A549 (cell line): ENCODE data around the gene AGRN. TPM values are rescaled to one million over a fixed set of nuclear protein-coding genes. Genes with fewer than 3 reads are reported as not detected.

Experiments used
- ATAC-seq, 2 experiments: fragments of 200-7000 bp in 1 of 2; fragments of >200 bp in 1 of 2; cut with Nextera tagmentation in 1 of 2; cut with Tn5 transposase in 1 of 2; 3 replicates each; pipeline versions ENCODE4 v1.8.0 to v1.9.1; 2018 to 2020; ENCODE audit warnings: mild to moderate bottlenecking in 1 of 2, moderate library complexity in 1 of 2
- CTCF ChIA-PET: fragments of 300-600 bp; sonication (Branson Sonifier 250); formaldehyde crosslinking; extraction: SDS; loops from one replicate; lab custom pipeline; 2021; ENCODE audit warnings: antibody characterized with exemption, inconsistent platforms; lab: Yijun Ruan, JAX
- POLR2A ChIA-PET: fragments of 350-600 bp; formaldehyde crosslinking; extraction: SDS; loops from one replicate; lab custom pipeline; 2021; ENCODE audit warnings: antibody characterized with exemption, inconsistent platforms; lab: Yijun Ruan, JAX
- DNase-seq, 2 experiments: peaks; one replicate each; pipeline versions ENCODE4 v3.0.0 to v3.0.0-alpha.2; 2011 to 2016; ENCODE audit warnings: low read depth in 1 of 2, low spot score in 1 of 2
- FAIRE-seq: peaks from 2 replicates; lab custom pipeline; 2011; peaks lifted over from hg19 to GRCh38; lab: Jason Lieb, UNC
- H3K27ac ChIP-seq, 2 experiments: fragments of >200 bp; sonication (Bioruptor Twin); formaldehyde crosslinking; 3 replicates each; pipeline ENCODE4 v1.5.1; 2016 to 2017
- H3K4me1 ChIP-seq: fragments of >200 bp; sonication (Bioruptor Twin); formaldehyde crosslinking; 3 replicates; pipeline ENCODE4 v1.6.1; 2016
- H3K4me2 ChIP-seq: fragments of >200 bp; sonication (Bioruptor Twin); formaldehyde crosslinking; 3 replicates; pipeline ENCODE4 v1.6.1; 2016
- H3K4me3 ChIP-seq: fragments of >200 bp; sonication (Bioruptor Twin); formaldehyde crosslinking; 3 replicates; pipeline ENCODE4 v1.5.1; 2016
- H3K9me3 ChIP-seq: fragments of >200 bp; sonication (Bioruptor Twin); formaldehyde crosslinking; 3 replicates; pipeline ENCODE4 v1.6.1; 2016
- CEBPB ChIP-seq, 2 experiments: fragments of >200 bp in 1 of 2; sonication (Bioruptor Twin) in 1 of 2; formaldehyde crosslinking in 1 of 2; IDR thresholded peaks; 2 replicates each; pipeline ENCODE4 v1.6.1; 2012 to 2016
- CHD2 ChIP-seq: fragments of 150-350 bp; IDR thresholded peaks from 2 replicates; pipeline ENCODE4 v1.6.1; 2014; ENCODE audit warnings: low read length; ENCODE audit not compliant: partially characterized antibody
- MAZ ChIP-seq: fragments of 150-350 bp; IDR thresholded peaks from 2 replicates; pipeline ENCODE4 v1.6.1; 2014; ENCODE audit warnings: antibody characterized with exemption, low read depth, low read length, borderline replicate concordance
- NFE2L2 ChIP-seq: fragments of 150-350 bp; conservative IDR thresholded peaks from 2 replicates; pipeline ENCODE4 v1.6.1; 2014; ENCODE audit warnings: low read length
- PHF8 ChIP-seq: fragments of 200-600 bp; sonication (generic); IDR thresholded peaks from 2 replicates; pipeline ENCODE4 v1.6.1; 2016; ENCODE audit warnings: low read depth, mild to moderate bottlenecking, antibody characterized with exemption, moderate library complexity, borderline replicate concordance
- POLR2A ChIP-seq: IDR thresholded peaks from 2 replicates; pipeline ENCODE4 v1.6.1; 2012; ENCODE audit warnings: mild to moderate bottlenecking, low read length
- RAD21 ChIP-seq, 2 experiments: fragments of >200 bp in 1 of 2; sonication (Bioruptor Twin) in 1 of 2; formaldehyde crosslinking in 1 of 2; IDR thresholded peaks in 1 of 2; conservative IDR thresholded peaks in 1 of 2; 2 replicates in 1 of 2; 3 replicates in 1 of 2; pipeline ENCODE4 v1.6.1; 2012 to 2018; ENCODE audit warnings: inconsistent platforms in 1 of 2
- SMC3 ChIP-seq: fragments of >200 bp; sonication (Bioruptor Twin); formaldehyde crosslinking; IDR thresholded peaks from 3 replicates; pipeline ENCODE4 v1.6.1; 2018; ENCODE audit warnings: inconsistent platforms
- TFCP2L1 ChIP-seq: fragments of 250-450 bp; sonication (Bioruptor Pico); IDR thresholded peaks from 2 replicates; pipeline ENCODE4 v1.5.0; 2021; ENCODE audit warnings: mild to moderate bottlenecking
- ZNF302 ChIP-seq: fragments of 250-450 bp; sonication (Bioruptor Pico); IDR thresholded peaks from 2 replicates; pipeline ENCODE4 v1.9.0; 2021; ENCODE audit warnings: inconsistent platforms, mild to moderate bottlenecking, moderate library complexity
- WGBS: methylation state at CpG from one replicate; pipeline ENCODE4 v1.1.6; 2017; ENCODE audit errors: missing lambda C conversion rate; 5-methylcytosine and 5-hydroxymethylcytosine counted together
- polyA plus RNA-seq, 4 experiments: library from polyadenylated mRNA; depleted of rRNA in 3 of 4; stranded (reverse); fragments of >200 nt; fragmentation: RNase III in 1 of 4; extraction: RNeasy Plus Mini Kit Qiagen cat#74134 plus additional on column Dnase treatment in 1 of 4; gene quantifications; 2 replicates in 3 of 4; 3 replicates in 1 of 4; pipeline ENCODE4 v1.2.3, GENCODE V29; 2011 to 2017
- TF ChIP-seq, protein P1 (sequence below): fragments of 150-350 bp; IDR thresholded peaks from 2 replicates; pipeline ENCODE4 v1.6.1; 2014; ENCODE audit warnings: low read depth, mild to moderate bottlenecking, low read length
- TF ChIP-seq, protein P2 (sequence below): fragments of >200 bp; sonication (Bioruptor Twin); formaldehyde crosslinking; IDR thresholded peaks from 2 replicates; pipeline ENCODE4 v1.6.1; 2016
- TF ChIP-seq, protein P3 (sequence below): fragments of >200 bp; sonication (Bioruptor Twin); formaldehyde crosslinking; IDR thresholded peaks from 3 replicates; pipeline ENCODE4 v1.6.1; 2016
- TF ChIP-seq, protein P4 (sequence below): IDR thresholded peaks from 2 replicates; pipeline ENCODE4 v1.6.1; 2012; ENCODE audit warnings: low read depth, borderline replicate concordance
- TF ChIP-seq, protein P5 (sequence below): IDR thresholded peaks from 2 replicates; pipeline ENCODE4 v1.6.1; 2012
- TF ChIP-seq, protein P6 (sequence below): fragments of 200-600 bp; sonication (generic); IDR thresholded peaks from 2 replicates; pipeline ENCODE4 v1.6.1; 2016; ENCODE audit warnings: antibody characterized with exemption, mild to moderate bottlenecking, moderate library complexity

AGRN gene
- polyA plus RNA-seq, 2 of the 4 experiments (the other 2 are of a cell fraction) = 23.9 to 90.9 TPM

DNA sequence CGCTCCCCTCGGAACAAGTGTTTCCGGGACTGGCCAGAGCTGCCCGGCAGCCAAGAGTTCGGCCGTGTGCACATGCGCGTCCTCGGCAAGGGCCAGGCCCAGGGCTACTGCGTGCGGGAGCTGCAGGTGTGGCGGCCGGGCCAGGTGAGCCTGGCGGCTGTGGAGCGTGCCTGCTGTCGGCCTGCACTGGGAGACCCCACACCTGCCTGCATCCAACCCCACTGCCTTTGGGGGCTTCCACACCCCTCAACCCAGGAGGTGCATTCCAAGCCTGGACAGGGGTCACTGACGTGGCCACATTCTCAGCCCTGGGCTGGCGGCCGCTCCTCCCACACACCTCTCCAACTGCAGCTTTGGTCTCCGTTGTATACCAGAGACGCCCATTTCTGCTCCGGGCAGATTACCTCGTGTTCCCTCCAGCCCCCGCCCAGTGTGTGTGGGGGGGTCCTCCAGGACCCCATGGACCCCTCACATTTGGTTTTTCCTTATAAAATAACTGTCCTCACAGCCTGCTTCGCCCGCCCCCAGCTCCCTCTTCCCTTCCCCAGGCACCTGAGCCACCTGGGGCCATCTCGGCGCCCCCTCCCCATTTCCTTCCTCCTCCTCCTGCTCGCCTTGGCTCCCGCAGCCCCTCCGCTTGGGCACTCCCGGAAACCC, 48.1 kb downstream of the AGRN start:
- peak overlapping the region; percentile 60; the same call in 2 of the 3 replicates for H3K4me3 ChIP-seq
- TF ChIP-seq, protein P1, sequence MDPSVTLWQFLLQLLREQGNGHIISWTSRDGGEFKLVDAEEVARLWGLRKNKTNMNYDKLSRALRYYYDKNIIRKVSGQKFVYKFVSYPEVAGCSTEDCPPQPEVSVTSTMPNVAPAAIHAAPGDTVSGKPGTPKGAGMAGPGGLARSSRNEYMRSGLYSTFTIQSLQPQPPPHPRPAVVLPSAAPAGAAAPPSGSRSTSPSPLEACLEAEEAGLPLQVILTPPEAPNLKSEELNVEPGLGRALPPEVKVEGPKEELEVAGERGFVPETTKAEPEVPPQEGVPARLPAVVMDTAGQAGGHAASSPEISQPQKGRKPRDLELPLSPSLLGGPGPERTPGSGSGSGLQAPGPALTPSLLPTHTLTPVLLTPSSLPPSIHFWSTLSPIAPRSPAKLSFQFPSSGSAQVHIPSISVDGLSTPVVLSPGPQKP = no peak
- no peak for TF ChIP-seq TFCP2L1 (CRISPR knock-in tag)
- TF ChIP-seq NFE2L2 = no peak
- TF ChIP-seq, protein P2, sequence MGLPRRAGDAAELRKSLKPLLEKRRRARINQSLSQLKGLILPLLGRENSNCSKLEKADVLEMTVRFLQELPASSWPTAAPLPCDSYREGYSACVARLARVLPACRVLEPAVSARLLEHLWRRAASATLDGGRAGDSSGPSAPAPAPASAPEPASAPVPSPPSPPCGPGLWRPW = no peak
- no peak for TF ChIP-seq MAZ
- TF ChIP-seq, protein P3, sequence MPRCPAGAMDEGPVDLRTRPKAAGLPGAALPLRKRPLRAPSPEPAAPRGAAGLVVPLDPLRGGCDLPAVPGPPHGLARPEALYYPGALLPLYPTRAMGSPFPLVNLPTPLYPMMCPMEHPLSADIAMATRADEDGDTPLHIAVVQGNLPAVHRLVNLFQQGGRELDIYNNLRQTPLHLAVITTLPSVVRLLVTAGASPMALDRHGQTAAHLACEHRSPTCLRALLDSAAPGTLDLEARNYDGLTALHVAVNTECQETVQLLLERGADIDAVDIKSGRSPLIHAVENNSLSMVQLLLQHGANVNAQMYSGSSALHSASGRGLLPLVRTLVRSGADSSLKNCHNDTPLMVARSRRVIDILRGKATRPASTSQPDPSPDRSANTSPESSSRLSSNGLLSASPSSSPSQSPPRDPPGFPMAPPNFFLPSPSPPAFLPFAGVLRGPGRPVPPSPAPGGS = no peak
- peak overlapping the region; percentile 96 for H3K4me2 ChIP-seq
- peak overlapping the region in 1 of 2 experiments; percentile 88; a peak in 3 of 6 replicates for H3K27ac ChIP-seq
- POLR2A ChIA-PET = no interaction called here
- peaks cover 37% of the 10 kb centered on the region for H3K4me1 ChIP-seq
- H3K9me3 ChIP-seq = no peaks in the 10 kb centered on the region
- FAIRE-seq (no peak), ATAC-seq (no peak), DNase-seq (no peak)
- CTCF ChIA-PET = interaction anchor here (0.7 to 1.6 kb wide), 6 partner anchors 9 to 85 kb away, joined by 3 to 5 read pairs (median 4); no protein-coding TSS in a partner anchor
- WGBS = 85% methylated on average over 18 of the region's 32 CpGs

DNA sequence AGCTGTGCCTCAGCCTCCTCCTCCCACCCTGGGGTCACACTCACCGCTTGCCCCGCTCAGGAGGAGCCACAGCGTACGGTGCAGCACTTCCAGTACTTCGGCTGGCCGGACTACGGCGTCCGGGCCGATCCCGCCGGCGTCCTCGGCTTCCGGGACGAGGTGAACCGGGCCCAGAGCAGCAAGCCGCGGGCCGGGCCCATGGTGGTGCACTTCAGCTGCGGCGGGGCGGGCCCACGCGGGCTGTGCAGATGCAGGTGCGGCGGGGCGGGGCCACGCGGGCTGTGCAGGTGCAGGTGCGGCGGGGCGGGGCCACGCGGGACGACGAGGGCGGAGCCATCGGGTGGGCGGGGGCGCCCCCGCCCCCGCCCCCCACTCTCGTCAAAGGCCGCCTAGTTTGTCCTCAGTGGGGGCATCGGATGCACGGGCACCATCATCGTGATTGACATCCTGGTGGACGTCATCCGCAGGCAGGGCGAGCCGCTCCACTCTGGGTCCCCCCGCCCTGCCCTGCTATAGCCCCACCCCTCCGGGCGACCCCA, 48.7 kb downstream of the AGRN start:
- Histone ChIP-seq H3K4me2 (peak overlapping the region; percentile 96), H3K4me1 (peaks cover 31% of the 10 kb centered on the region), H3K9me3 (no peaks in the 10 kb centered on the region), H3K27ac (peak overlapping the region; percentile 76 to 88; a peak in 5 of 6 replicates), H3K4me3 (peak overlapping the region; percentile 60)
- WGBS = no CpG with 5 or more reads among the region's 55 CpGs
- FAIRE-seq (no peak), DNase-seq (peak in 1 of 2 experiments; percentile 35), ATAC-seq (peak; percentile 4 to 9; a peak in 3 of 6 replicates)
- POLR2A ChIA-PET = interaction anchor here (1.2 kb wide), 1 partner anchor 42 kb away, joined by 3 read pairs; no protein-coding TSS in a partner anchor
- CTCF ChIA-PET = interaction anchor here (0.7 to 1.6 kb wide), 5 partner anchors 10 to 86 kb away, joined by 3 to 5 read pairs (median 4); no protein-coding TSS in a partner anchor
- TF ChIP-seq ZNF302 = no peak

DNA sequence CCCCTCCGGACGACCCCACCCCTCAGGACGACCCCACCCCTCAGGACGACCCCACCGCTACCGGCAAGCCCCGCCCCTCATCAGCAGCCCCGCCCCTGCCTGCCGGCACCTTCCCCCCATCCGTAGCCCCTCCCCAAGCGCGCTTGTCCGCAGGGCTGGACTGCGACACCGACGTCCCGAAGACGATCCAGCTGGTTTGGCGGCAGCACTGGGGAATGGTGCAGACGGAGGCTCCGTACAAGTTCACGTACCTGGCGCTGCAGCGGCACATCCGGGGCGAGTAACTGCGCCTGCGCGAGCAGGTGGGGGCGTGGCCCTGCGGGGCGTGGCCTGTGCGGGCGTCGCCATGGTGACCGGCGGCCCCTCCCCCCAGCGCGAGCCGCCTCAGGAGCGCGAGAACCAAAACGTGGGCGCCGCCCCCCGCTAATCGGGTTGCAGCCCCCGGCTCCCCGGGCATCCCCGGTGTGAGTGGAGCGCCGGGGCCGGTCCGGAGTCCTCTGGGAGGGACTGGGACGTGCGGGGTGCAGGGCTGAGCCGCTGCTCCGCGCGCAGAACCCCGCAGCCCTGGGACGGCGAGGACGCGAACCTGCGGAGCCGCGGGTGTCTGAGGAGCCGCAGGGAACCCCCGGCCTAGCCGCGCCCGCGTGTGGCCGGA, 49.3 kb downstream of the AGRN start:
- Histone ChIP-seq H3K27ac (peak overlapping the region; percentile 76 to 88), H3K9me3 (no peaks in the 10 kb centered on the region), H3K4me2 (peak overlapping the region; percentile 96), H3K4me3 (peak overlapping the region; percentile 60)
- DNase-seq = peak; percentile 58 to 81
- WGBS = no CpG with 5 or more reads among the region's 75 CpGs
- CTCF ChIA-PET = interaction anchor here (1.3 to 3.0 kb wide), 3 partner anchors 10 to 88 kb away, joined by 3 to 11 read pairs (median 3); partner anchors contain the start of gene PERM1
- POLR2A ChIA-PET = interaction anchor here (1.1 to 1.2 kb wide), 2 partner anchors 42 to 50 kb away, joined by 3 read pairs; partner anchors contain the start of gene AGRN
- TF ChIP-seq, protein P4, sequence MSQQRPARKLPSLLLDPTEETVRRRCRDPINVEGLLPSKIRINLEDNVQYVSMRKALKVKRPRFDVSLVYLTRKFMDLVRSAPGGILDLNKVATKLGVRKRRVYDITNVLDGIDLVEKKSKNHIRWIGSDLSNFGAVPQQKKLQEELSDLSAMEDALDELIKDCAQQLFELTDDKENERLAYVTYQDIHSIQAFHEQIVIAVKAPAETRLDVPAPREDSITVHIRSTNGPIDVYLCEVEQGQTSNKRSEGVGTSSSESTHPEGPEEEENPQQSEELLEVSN = 0 out of 2 replicates have a peak, but pooled peaks have one; percentile 21
- no peak for TF ChIP-seq PHF8
- TF ChIP-seq SMC3 = no peak
- TF ChIP-seq, protein P5, sequence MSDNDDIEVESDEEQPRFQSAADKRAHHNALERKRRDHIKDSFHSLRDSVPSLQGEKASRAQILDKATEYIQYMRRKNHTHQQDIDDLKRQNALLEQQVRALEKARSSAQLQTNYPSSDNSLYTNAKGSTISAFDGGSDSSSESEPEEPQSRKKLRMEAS = peak; percentile 34; the same call in 1 of the 2 replicates
- peak; percentile 40 for TF ChIP-seq CHD2
- TF ChIP-seq, protein P6, sequence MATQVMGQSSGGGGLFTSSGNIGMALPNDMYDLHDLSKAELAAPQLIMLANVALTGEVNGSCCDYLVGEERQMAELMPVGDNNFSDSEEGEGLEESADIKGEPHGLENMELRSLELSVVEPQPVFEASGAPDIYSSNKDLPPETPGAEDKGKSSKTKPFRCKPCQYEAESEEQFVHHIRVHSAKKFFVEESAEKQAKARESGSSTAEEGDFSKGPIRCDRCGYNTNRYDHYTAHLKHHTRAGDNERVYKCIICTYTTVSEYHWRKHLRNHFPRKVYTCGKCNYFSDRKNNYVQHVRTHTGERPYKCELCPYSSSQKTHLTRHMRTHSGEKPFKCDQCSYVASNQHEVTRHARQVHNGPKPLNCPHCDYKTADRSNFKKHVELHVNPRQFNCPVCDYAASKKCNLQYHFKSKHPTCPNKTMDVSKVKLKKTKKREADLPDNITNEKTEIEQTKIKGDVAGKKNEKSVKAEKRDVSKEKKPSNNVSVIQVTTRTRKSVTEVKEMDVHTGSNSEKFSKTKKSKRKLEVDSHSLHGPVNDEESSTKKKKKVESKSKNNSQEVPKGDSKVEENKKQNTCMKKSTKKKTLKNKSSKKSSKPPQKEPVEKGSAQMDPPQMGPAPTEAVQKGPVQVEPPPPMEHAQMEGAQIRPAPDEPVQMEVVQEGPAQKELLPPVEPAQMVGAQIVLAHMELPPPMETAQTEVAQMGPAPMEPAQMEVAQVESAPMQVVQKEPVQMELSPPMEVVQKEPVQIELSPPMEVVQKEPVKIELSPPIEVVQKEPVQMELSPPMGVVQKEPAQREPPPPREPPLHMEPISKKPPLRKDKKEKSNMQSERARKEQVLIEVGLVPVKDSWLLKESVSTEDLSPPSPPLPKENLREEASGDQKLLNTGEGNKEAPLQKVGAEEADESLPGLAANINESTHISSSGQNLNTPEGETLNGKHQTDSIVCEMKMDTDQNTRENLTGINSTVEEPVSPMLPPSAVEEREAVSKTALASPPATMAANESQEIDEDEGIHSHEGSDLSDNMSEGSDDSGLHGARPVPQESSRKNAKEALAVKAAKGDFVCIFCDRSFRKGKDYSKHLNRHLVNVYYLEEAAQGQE = peak; percentile 58
- TF ChIP-seq POLR2A = no peak
- TF ChIP-seq RAD21 (conservative IDR thresholded peaks at IDR 0.05 in 1 of 2, IDR thresholded peaks at IDR 0.05 in 1 of 2) = no peak
- no peak for TF ChIP-seq CEBPB (IDR thresholded peaks at IDR 0.05)
- TF ChIP-seq, all 56 proteins: peak for 4
- no peak for FAIRE-seq
- ATAC-seq = peak; percentile 20 to 54; a peak in 4 of 6 replicates
- H3K4me1 ChIP-seq = peaks cover 31% of the 10 kb centered on the region
